SK-N-MC (cell line): Measurements from ENCODE around the gene NRCAM.

Experiments
- EZH2 ChIP-seq: fragments of 200-600 bp; sonication (generic); IDR thresholded peaks from one replicate; pipeline ENCODE4 v1.6.1; 2017; ENCODE audit warnings: antibody characterized with exemption
- FOXP2 ChIP-seq: optimal IDR thresholded peaks from 2 replicates; pipeline ENCODE3; 2011; ENCODE audit warnings: mild to moderate bottlenecking, moderate library complexity; ENCODE audit not compliant: insufficient read depth; ENCODE audit errors: extremely low read length, control extremely low read depth
- POLR2AphosphoS5 ChIP-seq: IDR thresholded peaks from 2 replicates; pipeline ENCODE4 v1.6.1; 2012; ENCODE audit warnings: mild to moderate bottlenecking, low read depth, low read length, borderline replicate concordance

- TF ChIP-seq POLR2AphosphoS5 (no peak), FOXP2 (no peak), EZH2 (no peak)
Observed at GRCh38 chr7:108484137-108484536, 27.9 kb upstream of the NRCAM start.
